GM21528 (cell line): ENCODE data around the gene FBXW4.
A peak's percentile ranks its signal among the peaks of the same experiment; 100 is the strongest.

ENCODE experiments used
- ATAC-seq: cut with Tn5 transposase; IDR thresholded peaks from one replicate; pipeline ENCODE4 v1.9.1; 2021; ENCODE audit warnings: mild to moderate bottlenecking, moderate library complexity; ENCODE audit not compliant: unreplicated experiment, low FRiP score

FBXW4 gene

DNA sequence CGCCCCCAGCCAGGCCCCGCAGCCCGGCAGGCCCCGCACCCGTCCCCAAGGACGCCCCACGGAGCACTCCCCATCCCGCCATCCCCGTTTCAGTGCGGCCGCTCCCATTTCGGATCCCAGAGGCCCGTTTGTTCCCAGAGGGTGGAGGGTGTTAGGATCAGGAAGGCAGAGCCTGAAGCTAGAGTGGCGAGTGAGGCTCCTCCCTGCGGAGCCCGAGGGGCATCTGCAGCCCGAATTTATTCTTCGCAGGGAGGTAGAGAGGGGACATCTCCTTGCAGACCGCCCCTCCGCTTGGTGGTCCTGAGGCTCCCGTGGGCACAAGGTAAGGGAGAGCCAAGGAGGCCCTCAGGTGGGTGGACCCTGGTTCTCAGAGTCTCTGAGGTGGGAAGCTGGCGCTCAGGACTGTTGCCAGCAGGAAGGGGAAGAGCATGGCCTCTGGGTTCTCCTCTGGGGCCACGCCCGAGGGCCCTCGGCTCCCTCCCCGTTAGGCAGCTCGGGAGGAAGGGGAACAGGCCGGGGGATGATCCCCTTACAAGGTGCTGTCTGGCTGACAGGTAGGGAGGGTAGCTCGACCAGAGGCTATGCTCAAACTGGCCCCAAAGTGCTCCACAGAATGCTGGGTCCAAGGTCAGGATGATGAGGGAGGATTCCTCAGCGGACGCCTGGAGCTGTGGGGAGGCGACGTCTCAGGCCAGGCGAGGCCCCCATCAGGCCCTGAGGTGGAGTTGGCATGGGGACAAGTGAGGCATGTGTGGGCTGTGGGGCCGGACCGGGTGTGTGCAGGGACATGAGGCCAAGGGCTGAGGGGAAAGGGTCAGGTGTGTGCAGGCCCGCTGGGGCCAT, 124.3 kb downstream of the FBXW4 start:
- no peak for ATAC-seq

DNA sequence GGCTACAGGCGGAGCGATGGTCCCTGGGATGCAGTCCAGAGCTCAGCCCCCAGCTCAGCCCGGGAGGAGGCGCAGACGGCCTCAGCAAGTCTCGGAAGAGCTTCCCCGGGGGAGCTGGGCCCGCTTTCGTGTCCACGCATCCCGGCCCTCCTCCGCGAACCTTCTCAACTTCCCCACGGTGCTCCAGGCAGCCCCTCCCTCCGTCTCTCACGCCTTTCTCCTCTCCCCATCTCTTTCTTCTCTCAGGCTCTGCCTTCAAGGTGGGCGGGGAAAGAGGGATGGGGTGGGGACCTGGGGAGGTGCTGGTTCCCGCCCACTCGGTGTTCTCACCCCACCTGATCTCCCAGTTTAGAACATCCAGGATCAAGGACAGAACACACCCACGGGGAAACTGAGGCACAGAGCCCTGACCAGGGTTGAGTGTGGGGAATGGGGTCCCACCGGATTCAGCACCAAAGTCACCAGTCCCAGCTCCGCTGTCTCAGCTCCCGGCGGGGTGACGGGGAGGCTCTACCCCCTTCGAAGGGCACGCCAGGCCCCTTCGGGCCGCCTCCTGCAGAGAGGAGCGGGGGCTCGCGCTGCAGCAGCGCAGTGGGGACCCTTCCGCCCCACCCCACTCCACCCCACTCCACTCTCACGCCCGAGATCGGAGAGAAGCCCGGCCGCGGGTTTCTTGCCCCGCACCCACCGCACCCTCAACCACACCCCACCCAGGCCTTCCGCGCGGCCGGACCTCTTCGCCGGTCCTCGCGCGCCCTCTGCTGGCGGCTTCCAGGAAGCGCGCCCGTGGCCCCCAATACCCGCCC, 125.1 kb downstream of the FBXW4 start:
- peak; percentile 61 for ATAC-seq

DNA sequence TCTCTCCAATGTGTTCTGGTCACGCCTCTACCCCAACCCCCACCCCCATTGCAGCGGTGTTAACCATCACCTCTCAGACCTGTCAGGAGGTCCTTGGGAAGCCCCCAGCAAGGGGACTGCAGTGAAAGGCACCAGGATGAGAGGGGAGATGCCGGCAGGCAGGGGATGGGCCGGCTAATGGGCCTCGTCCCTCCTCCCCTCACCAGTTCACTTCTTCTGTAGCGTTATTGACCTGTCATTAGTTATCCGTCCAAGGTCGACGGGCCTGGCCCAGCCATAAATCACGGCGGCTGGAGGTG, 125.7 kb downstream of the FBXW4 start:
- no peak for ATAC-seq

DNA sequence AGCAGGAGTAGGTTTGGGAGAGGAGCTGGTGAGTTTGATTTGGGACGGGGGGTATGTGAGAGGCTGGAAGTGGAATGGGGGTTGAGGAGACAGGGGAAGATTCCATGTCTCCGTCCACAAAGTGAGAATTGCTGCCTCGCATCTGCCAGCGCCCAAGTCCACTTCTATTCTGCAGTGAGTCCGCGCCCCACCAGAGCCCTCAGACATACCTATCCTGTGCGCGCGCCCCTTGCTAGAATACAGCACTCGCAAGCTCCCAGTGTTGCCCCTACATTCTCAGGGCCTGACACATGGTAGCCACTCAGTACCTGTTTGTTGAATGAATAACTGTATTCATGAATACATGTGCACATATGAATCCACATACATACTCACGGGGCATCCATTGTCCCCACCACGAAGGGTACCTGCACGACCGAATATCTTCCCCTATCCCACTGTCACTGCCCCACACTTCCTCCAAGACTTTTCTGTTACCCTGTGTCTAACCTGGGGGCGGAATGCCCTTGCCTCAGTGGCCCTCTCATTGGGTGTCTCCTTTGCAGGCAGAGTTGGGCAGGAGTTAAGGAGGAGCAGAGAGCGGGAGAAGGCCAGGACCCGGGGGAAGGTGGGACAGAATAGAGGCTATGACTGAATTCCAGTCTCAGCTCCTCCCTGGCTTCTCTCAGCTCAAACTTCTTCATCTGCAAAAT, 126.8 kb downstream of the FBXW4 start:
- ATAC-seq: no peak

DNA sequence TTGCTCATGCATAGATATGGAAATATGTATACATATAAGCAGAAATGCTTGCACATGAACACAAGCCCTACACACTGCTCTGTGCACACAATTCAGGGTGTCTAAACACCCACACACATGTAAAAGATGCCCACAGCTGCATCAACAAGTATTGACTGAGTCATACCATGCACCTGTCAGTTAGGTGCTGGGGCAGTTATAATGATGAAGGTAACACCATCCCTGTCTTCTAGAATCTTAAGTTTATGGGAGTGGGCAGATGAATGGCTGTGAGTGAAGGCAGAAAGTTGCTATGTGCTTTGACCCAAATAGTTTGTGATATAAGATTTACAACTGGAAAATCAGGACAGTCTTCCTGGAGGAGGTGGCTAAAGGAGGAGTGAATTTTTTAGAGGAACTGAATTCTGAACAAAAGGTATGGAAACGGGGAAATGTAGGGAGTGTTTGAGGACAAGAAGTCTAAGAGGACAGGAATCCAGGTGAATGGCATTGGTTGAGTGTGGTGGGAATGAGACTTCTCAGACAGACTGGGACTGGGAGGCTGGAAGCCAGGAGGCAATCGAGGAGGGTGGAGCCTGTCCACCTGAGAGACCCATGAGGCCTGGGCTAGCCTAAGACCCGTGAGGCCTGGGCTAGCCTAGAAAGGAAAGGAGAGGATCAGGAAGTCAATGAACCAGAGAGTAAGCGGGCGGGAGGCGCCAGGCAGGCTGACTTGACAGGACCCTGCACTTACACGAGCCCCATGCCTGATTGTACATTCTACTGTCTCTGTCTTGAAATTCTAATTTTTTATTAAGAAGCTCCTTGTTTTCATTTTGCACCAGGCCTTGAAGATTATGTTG, 127.6 kb downstream of the FBXW4 start:
- no peak for ATAC-seq

DNA sequence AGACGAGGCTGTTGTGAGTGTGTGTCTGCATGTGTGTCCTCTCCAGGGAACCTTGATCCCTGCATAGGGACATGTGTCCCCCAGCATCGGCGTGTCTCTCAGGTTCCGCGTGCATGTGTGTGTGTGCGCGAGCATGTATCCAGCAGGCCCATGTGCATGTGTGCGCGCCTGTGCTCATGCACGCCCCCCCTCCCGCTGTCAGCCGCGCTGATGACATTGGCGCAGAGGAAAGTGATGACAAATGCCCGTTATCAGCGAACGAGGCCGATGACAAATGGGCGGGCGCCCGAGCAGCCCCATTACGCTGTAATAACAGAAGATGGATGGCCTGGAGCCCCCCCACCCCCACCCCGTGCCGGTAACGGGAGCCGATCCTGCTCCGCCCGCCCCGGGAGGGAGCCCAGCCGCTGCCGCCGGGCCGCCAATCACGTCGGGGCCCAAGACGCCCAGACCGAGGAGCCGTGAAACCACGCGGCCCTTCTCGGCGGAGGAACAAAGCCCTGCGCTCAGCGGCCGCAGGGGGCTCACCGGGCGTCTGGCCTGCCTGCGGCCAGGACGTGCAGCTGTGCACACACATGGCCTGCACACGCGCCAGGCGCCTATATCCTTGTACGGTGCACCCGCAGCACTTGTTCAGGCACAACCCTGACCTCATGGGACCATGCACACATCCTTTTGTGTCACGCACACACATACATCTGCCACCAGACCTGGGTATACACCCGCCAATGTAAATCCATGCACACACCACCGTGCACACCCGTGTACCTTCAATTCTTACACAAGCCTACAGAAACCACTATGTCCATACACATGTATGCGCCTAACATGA, 128.4 kb downstream of the FBXW4 start:
- ATAC-seq: no peak

DNA sequence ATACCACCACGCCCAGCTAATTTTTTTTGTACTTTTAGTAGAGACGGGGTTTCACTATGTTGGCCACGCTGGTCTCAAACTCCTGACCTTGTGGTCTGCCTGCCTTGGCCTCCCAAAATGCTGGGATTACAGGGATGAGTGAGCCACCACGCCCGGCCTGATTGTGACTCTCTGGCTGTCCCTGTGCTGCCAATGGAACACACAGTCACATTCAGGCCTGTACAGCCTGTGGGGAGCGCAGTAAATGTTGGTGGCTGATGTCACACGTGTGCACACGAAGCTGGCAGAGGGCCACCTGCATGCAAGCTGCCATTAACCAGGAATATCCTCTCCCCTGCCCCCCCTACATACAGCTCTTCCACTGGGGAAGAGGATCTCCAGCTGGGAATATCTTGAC, 129.0 kb downstream of the FBXW4 start:
- ATAC-seq: no peak

DNA sequence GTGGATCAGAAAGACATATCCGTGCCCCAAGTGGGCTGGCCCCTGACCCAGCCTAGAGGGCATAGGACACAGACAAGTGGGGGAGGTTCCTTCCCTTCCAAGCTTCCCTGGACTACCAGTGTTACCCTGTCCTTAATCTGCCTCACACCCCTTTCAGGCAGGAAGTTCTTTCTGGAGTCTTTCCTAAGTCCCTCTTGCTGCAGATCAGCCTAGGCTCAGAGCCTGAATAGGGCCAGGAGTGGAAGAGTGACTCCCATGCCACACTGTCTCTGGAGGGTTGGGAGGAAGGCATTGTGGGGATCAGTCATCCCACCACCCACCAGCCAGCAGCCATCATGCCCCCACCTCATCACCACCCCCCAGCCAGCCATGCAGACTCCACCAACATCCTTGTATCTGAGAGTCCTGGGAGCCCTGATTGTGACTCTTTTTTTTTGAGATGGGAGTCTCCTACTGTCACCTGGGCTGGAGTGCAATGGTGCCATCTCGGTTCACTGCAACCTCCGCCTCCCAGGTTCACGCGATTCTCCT, 129.5 kb downstream of the FBXW4 start:
- ATAC-seq: no peak

DNA sequence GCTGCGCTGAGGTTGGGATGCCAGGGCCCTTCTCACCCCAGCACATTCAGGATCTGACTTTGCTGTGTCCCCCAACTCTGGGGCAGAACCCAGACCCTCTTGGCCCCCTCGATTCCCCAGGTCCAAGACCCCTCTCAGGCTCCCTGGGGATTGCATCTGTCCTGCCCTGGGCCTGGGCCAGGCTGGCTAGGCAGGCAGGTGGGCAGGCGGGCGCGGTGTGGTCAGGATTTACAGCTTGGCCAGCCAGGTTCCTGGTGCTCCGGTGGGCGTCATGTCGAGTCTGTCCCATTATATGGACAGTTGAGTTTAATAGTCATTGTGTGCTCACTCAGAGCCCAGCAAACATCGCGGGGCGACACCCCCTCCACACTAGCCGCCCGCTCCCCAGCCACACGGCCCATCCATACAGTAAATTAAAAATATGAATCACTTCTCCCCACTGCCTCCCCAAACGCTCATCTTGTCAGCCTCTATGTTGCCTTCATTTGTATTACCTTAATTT, 130.4 kb downstream of the FBXW4 start:
- no peak for ATAC-seq

DNA sequence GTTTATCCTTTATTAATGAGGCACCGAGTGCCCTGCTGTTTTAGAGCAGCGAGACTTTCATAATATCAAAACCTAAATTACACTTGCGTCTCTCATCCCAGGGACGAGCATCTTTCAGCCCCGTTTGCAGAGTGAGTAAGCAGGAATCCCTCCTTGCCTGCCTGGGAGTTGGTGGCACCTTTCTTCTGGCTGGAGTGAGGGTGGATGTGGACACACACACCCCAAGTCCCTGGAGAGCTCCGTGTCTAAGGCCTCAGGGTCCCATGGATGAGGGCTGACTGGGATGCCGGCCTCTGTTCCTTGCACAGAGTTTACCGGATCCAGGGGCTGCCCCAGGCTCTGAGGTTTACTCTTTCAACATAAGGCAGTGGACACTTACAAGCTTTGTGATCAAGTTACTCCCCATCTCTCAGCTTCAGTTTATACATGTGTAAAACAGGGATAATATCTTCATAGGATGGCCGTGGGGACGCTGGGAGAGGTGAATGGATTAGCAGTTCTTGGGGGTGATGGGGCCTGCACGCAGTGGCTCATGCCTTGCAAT, 131.4 kb downstream of the FBXW4 start:
- ATAC-seq: no peak

DNA sequence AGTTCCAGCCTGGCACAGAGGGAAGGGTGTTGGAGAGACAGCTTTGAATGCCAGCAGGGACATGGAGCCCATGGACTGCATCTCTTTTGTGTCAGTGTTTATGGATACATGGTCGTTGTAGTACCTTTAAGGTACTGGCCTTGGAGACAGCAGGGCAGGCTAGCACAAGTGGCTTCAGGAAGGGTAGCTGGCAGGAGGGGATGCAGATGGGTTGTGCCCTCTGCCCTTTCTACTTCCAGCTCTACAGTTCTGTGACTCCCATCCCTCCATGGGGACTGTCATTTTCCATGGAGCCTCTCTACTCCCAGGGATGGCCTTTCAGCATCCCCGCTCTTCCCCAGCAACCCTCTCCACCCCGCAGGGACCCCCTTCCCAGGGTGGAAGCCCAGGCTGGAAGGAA, 132.0 kb downstream of the FBXW4 start:
- no peak for ATAC-seq

DNA sequence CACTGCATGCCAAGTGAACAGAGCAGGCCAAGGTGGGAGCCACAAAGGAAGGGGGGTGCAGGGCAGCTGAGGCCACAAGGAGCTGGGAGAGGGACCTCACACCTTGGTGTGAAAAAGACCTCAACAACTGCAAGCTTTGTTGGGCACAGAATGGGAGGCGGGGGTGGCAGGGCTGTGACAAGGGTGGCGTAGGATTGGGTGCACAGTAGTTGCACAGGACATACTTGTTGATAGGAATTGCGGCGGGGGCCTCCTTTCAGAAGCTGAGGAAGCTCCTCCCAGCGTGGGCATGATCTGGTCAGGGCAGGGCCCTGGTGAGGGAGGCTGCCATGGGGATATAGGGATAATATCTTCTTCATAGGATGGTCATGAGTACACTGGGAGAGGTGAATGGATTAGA, 132.7 kb downstream of the FBXW4 start:
- no peak for ATAC-seq

DNA sequence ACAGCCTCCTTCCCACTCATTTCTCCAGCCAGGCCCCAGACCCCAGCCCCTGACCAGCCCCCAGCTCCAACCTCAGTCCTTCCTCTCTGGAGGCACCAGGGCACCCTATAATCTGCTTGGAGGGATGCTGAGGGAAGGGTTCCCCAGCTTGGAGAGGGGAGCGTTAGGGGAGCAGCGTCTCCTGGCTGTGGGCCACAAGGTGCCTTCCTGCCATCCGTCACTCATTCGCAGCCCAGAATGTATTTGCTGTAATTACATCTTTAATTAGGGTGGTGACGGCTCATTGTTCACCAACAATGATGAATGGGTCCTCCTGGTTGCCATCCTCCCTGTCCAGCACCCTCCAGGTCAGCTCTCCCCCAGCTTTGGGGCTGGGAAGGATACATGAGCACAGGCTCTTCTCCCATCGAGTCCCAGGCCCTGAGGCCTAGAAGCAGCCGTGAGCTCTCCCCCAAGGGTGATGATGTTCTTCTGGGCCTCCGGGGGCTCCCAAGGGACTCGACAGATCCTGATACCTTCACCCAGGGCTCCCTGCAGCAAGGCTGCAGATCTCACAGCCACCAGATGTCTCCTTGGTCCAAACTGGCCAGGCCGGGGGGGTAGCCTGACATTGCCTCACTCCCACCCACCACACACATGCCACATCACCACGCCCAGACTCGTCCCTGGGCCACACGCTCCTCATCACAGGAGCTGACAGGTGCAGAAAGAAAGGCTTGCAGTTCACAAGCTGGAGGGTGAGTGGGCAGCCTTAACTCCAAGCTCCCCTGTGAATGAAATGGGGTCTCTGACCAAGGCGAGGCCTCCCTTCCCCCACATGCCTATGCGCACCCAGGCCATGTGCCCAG, 133.7 kb downstream of the FBXW4 start:
- ATAC-seq: no peak
